SK-N-MC (cell line): ENCODE results near the gene LIMK1.

Experiments
- DNase-seq: peaks from one replicate; pipeline ENCODE4 v3.0.0-alpha.2; 2011; ENCODE audit warnings: low read depth, low spot score
- H3K27ac ChIP-seq: fragments of 200-600 bp; sonication (generic); 2 replicates; pipeline ENCODE4 v1.5.1; 2016; ENCODE audit warnings: mixed run types
- H3K36me3 ChIP-seq: fragments of 200-600 bp; sonication (generic); 2 replicates; pipeline ENCODE4 v1.6.1; 2017; ENCODE audit warnings: antibody characterized with exemption, low read length, mixed read lengths; ENCODE audit not compliant: insufficient read depth
- H3K4me3 ChIP-seq: fragments of 200-600 bp; sonication (generic); 2 replicates; pipeline ENCODE4 v1.5.1; 2016
- H3K9ac ChIP-seq: fragments of 200-600 bp; sonication (generic); 2 replicates; pipeline ENCODE4 v1.8.0; 2017; ENCODE audit warnings: mixed run types, mixed read lengths; ENCODE audit not compliant: insufficient read length
- H3K9me3 ChIP-seq: fragments of 200-600 bp; sonication (generic); 2 replicates; pipeline ENCODE4 v1.6.1; 2017; ENCODE audit warnings: low read depth, mild to moderate bottlenecking, antibody characterized with exemption, low read length, moderate library complexity, mixed read lengths
- EZH2 ChIP-seq: fragments of 200-600 bp; sonication (generic); IDR thresholded peaks from one replicate; pipeline ENCODE4 v1.6.1; 2017; ENCODE audit warnings: antibody characterized with exemption
- FOXP2 ChIP-seq: optimal IDR thresholded peaks from 2 replicates; pipeline ENCODE3; 2011; ENCODE audit warnings: mild to moderate bottlenecking, moderate library complexity; ENCODE audit not compliant: insufficient read depth; ENCODE audit errors: extremely low read length, control extremely low read depth
- POLR2AphosphoS5 ChIP-seq: IDR thresholded peaks from 2 replicates; pipeline ENCODE4 v1.6.1; 2012; ENCODE audit warnings: mild to moderate bottlenecking, low read depth, low read length, borderline replicate concordance

The LIMK1 gene

DNA sequence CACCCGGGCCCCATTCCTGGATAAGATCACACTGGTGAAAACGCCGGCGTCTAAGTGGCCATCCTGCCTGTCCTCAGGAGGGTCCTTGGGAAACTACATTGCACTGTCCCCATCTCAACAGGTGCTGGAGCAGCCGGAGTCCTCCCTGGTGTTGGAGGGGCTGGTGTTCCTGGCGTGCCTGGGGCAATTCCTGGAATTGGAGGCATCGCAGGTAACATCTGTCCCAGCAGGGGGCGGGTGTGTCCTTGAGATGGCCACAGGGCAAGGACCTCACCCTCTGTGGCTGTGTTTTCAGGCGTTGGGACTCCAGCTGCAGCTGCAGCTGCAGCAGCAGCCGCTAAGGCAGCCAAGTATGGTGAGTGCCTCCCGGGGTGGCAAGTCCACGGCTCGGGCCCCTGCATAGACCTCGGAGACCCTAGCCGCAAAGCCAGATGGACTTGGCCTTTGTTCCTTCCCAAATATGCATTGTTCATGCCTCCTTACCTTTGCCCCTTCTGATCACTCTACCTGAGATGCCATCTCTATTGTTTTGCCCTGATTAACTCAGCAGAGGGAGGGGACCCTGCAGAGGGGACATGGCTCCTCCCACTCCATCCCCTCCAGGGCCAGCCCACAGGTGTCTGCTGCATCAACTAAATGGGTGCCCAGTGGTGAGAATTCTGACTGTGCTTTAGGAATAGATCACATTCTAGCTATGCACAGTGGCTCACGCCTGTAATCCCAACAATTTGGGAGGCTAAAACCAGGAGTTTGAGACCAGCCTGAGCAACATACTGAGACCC lies 31.8 kb upstream of the LIMK1 start:
- no peak for DNase-seq
- H3K9me3 ChIP-seq = no peaks in the 10 kb centered on the region
- H3K9ac ChIP-seq = no peak overlapping the region
- peaks cover 9% of the 10 kb centered on the region; the same call in 1 of the 2 replicates for H3K36me3 ChIP-seq
- TF ChIP-seq POLR2AphosphoS5 = no peak
- TF ChIP-seq EZH2 = no peak
- TF ChIP-seq FOXP2 = no peak
- 0 out of 2 replicates have a peak overlapping the region, but pooled peaks have one; percentile 43 for H3K4me3 ChIP-seq
- peak overlapping the region; percentile 84 for H3K27ac ChIP-seq

- Histone ChIP-seq H3K9ac (no peak overlapping the region), H3K36me3 (peaks cover 9% of the 10 kb centered on the region; the same call in 1 of the 2 replicates), H3K9me3 (no peaks in the 10 kb centered on the region), H3K4me3 (no peak overlapping the region), H3K27ac (peak overlapping the region; percentile 86)
- TF ChIP-seq POLR2AphosphoS5 = no peak
- TF ChIP-seq FOXP2 = no peak
- no peak for TF ChIP-seq EZH2
- no peak for DNase-seq
These were observed 31.0 kb upstream of the LIMK1 start for GRCh38 chr7:74052628-74053027.

DNA sequence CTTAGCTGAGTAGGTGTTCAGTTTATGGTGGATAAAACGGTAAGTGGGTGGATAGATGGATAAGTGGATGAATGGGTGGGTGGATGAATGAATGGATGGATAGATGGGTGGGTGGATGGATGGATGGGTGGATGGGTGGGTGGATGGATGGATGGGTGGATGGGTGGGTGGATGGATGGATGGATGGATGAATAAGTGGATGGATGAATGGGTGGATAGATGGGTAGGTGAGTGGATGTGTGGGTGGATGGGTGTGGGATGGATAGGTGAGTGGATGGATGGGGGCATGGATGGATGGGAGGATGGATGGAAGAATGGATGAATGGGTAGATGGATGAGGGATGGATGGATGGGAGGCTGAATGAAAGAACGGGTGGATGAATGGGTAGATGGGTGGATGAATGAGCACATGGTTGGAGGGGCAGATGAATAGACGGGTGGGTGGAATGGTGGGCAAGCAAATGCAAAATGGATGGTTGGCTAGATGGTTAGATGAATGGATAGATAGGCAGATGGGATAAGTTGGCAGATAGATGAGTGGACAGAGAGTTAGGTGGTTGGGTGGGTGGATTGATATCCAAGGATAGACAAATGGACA lies 29.9 kb upstream of the LIMK1 start:
- no peak overlapping the region for H3K27ac ChIP-seq
- H3K9me3 ChIP-seq = no peaks in the 10 kb centered on the region
- no peak for DNase-seq
- peaks cover 9% of the 10 kb centered on the region; the same call in 1 of the 2 replicates for H3K36me3 ChIP-seq
- H3K4me3 ChIP-seq = no peak overlapping the region
- TF ChIP-seq EZH2 = no peak
- no peak for TF ChIP-seq FOXP2
- TF ChIP-seq POLR2AphosphoS5 = no peak
- H3K9ac ChIP-seq = no peak overlapping the region

- Histone ChIP-seq H3K9me3 (no peaks in the 10 kb centered on the region), H3K36me3 (no peaks in the 10 kb centered on the region), H3K4me3 (no peak overlapping the region), H3K27ac (no peak overlapping the region), H3K9ac (no peak overlapping the region)
- no peak for DNase-seq
- no peak for TF ChIP-seq POLR2AphosphoS5
- no peak for TF ChIP-seq FOXP2
- no peak for TF ChIP-seq EZH2
These were observed 27.3 kb upstream of the LIMK1 start for GRCh38 chr7:74056096-74056915.

DNA sequence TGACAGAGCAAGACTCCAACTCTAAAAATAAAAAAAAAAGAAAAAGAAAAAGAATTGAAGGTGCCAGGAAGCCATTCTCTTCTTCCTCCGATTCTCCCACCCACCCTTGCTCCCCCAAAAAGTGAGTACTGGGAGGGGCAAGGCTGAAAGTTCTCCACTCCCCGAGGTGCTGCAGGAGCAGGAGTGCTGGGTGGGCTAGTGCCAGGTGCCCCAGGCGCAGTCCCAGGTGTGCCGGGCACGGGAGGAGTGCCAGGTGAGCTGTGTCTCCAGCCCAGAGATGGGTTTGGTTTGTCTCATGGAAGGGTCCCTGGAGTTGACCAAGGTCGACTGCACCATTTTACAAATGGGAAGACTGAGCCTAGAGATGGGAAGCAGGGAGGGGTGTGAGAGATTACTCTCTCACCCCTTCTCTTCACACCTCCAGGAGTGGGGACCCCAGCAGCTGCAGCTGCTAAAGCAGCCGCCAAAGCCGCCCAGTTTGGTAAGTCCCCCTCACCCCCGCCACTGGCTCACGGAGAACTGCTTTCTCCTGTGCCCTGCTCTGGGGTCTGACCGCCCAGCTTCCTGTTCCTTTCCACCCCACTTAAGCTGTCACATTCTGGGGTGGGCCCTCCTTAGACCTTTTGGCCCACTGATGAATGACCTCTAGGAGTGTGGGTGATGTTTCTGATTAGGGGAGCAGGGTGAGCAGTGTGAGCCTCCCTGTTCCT lies 26.2 kb upstream of the LIMK1 start:
- no peak overlapping the region for H3K27ac ChIP-seq
- no peak overlapping the region for H3K4me3 ChIP-seq
- no peak for DNase-seq
- no peak for TF ChIP-seq EZH2
- TF ChIP-seq FOXP2 = no peak
- TF ChIP-seq POLR2AphosphoS5 = no peak
- H3K9me3 ChIP-seq = no peaks in the 10 kb centered on the region
- no peaks in the 10 kb centered on the region for H3K36me3 ChIP-seq
- H3K9ac ChIP-seq = no peak overlapping the region

GRCh38 chr7:74057987-74058386 lies 25.6 kb upstream of the LIMK1 start:
- H3K36me3 ChIP-seq = no peaks in the 10 kb centered on the region
- no peak overlapping the region for H3K9ac ChIP-seq
- no peak for DNase-seq
- no peaks in the 10 kb centered on the region for H3K9me3 ChIP-seq
- TF ChIP-seq EZH2 (no peak), POLR2AphosphoS5 (no peak), FOXP2 (no peak)
- H3K27ac ChIP-seq = no peak overlapping the region
- no peak overlapping the region for H3K4me3 ChIP-seq

GRCh38 chr7:74058486-74058885 lies 25.1 kb upstream of the LIMK1 start:
- no peak overlapping the region for H3K4me3 ChIP-seq
- no peaks in the 10 kb centered on the region for H3K36me3 ChIP-seq
- no peak for TF ChIP-seq FOXP2
- TF ChIP-seq POLR2AphosphoS5 = no peak
- TF ChIP-seq EZH2 = no peak
- H3K27ac ChIP-seq = no peak overlapping the region
- no peak overlapping the region for H3K9ac ChIP-seq
- no peaks in the 10 kb centered on the region for H3K9me3 ChIP-seq
- DNase-seq = no peak
